Body of pancreas (tissue), 4 donors: ENCODE data around the gene RUNX3.

Experiments used
- CTCF ChIP-seq, 7 experiments: fragments of 450-650 bp in 4 of 7; fragments of 200-600 bp in 3 of 7; sonication (generic) in 3 of 7; IDR thresholded peaks; one replicate each; pipeline ENCODE4 v1.5.1; 2016 to 2019; ENCODE audit warnings: antibody characterized with exemption in 7 of 7
- POLR2A ChIP-seq, 3 donors: fragments of 450-650 bp; IDR thresholded peaks; one replicate each; pipeline ENCODE4 v1.6.1; 2016; ENCODE audit warnings: antibody characterized with exemption in 3 of 3, mild to moderate bottlenecking in 2 of 3

- TF ChIP-seq CTCF (IDR thresholded peaks at IDR 0.05): no peak
- TF ChIP-seq POLR2A (IDR thresholded peaks at IDR 0.05): no peak
Measured at GRCh38 chr1:24957016-24957807, 27.1 kb upstream of the RUNX3 start.
